ENCODE data around the gene C1orf122.

Gene C1orf122

DNA sequence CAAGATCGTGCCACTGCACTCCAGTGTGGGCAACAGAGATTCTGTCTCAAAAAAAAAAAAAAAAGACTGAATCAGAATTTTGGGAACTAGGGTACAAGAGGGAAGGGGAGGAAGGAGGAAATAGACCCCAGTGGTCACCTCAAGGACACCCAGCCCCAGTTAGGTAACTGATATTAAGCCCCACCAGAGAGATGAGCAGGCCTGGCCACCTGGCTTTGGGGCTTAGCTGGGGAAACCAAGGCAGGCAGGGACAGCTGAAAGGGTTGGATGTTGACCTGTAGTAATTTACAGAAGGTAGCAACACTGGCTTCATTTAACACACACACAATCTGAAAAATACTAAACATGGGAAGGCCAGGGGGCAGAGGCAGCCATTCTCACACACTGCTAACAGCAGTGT lies 5.2 kb upstream of the C1orf122 start:
- DNase-seq = no peak

DNA sequence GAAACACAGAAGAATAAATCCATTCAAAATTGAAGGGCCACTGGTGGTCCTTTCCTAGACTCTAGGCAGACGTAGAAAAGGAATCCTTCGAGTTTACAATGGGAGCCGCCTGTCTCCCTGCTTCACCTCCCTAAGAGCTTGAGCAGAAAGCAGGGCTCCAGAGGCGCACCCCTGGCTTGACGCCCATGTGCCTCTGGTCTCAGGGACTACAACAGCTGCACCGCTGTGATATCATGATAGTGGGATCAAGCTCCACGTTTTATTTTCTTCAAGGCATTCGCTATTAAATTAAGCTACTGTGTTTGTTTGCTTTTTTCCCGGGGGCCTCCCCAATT lies 403 bp upstream of the C1orf122 start:
- DNase-seq = no peak

DNA sequence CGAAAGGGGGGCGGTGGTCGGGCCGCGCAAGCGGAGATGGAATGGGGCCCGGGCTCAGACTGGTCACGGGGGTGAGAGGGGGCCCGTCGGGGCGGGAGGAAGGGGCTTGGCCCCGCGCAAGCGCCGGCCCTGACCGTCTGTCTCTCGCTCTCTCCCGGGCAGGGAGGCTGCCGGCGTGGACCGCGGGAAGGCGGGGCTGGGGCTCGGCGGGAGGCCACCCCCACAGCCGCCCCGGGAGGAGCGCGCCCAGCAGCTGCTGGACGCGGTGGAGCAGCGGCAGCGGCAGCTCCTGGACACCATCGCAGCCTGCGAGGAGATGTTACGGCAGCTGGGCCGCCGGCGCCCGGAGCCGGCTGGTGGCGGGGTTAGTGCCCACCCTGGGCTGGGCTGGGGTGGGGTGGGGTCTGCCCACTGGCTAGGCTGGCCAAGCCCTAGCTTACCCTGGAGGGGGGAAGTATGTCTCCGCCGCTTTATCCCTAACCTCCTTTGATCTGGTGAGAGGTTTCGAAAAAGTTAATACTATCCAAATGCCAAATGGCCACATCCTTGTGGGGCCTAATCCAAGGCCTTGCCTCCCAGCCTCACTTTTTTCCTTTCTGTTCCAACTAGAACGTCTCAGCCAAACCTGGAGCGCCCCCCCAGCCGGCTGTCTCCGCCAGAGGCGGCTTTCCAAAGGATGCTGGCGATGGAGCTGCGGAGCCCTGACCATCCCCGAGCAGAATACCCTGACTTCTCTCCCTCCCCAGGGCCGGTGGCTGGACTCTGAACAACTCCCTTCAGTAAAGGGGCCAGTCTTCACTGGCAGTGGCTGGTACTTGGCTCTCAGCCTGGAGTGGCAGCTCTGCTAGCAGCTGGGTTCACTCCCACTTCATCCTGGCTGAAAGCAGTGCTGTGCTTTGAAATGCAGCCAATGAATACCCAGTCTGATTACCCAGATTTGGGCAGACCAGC lies 1.1 kb downstream of the C1orf122 start:
- DNase-seq = peak; percentile 74

DNA sequence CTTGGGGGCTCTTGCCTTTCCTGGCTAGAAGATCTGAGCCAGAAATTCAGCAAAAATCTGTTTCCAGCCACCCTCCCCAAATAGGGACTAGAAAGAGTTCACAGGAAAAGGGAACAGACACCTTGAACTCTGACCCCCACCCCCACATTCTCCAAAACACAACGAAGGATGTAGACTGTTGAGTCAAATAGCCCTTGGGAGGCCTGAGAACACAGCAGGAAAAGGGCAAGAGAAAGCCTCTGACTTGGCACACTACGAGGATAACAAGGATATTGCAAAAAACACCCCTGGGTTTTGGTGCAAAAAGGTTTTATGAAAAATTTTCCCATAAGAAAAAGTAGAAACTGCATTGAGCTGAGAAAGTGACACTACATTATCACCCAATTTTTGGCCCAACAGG lies 2.4 kb downstream of the C1orf122 start:
- DNase-seq = no peak

DNA sequence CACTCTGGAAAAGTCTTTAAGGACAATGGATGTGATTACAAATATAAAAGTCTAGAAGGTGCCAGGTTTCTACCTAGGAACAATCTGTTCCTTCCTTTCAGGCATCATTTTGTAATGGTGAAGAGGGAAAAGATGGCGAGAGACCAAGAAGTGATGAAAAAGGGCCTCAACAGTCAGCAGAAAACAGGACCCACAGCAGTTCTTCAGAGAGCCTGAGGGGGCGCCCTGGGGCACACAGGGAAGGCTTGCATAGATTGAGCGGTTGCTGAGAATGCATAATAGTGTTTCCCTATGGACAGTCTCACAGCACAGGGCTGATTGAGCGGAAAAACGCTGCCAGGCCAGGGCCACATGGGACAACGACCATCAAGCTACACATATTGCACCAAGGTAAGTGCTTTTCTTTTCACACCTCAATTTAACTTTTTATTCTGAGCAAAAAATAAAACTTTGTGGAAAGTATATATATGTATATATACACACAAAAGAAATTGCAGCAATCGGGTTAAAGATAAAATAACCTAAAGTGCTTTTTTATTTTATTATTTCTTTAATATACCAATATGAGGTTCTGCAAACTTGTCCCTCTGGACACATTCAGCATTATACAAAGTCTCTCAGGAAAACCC lies 3.6 kb downstream of the C1orf122 start:
- peak; percentile 68 for DNase-seq

DNA sequence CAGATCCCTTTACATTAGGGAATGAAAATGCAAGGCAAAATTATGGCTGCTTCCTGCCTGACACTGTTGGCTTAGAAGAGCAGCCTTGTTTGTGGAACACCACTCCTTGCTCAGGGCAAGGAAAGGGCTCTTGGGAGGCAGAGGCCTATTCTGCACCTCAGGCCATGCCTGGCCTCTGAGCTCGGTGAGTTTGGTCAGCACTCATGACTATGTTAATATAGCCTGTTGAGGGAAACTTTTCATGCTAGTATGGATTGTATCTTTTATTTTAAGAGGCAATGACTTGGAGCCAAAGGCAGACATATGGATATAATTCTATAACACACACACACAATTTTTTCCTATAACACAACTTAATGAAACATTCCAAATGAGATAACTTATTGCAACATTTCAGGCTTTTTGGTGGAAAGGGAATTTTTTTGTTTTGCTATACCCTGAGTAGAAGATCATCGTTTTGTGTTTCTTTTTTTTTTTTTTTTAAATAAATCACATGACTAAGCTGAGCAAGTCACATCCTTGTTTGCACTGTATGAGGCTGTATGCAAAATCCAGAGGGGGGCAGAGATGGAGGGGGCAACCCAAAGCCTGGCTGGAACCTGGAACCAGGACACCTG lies 6.0 kb downstream of the C1orf122 start:
- DNase-seq = no peak

DNA sequence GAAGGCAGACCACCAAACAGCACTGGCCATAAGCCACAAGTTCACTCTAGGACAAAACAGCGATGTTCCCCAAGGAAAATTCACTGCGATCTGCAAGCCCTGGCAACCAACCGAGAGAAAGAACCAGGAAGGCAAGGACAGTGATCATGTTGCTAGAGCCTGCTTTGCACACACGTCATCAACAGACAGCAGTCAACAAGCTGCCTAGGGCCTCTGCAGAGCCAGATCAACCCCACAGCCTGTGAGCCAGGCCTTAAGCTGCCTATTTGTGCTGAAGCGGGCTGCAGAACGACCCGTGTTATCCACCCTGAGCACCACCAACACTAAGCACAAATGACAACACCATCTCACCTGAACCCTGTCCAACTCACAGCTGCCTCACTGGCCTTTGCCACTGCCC lies 6.7 kb downstream of the C1orf122 start:
- DNase-seq = no peak

DNA sequence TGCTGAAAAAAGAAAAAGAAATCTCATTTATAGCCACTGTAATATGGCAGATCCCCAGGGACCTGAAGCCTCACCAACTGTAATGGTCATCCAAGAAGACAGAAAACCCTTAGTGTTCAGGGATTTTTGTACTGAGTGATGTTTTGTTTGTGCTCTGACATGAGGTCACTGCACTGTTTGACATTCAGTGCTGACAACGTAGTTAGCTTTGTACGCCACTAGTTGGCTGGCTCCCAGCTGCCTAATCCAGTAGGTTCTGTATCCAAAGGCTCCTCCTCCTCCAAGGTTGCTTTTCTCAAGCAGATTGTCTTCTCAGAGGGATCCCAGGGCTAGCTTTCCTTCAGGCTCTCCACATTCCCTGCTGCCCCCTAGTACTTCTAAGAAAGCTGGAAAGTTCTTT lies 9.9 kb downstream of the C1orf122 start:
- no peak for DNase-seq

DNA sequence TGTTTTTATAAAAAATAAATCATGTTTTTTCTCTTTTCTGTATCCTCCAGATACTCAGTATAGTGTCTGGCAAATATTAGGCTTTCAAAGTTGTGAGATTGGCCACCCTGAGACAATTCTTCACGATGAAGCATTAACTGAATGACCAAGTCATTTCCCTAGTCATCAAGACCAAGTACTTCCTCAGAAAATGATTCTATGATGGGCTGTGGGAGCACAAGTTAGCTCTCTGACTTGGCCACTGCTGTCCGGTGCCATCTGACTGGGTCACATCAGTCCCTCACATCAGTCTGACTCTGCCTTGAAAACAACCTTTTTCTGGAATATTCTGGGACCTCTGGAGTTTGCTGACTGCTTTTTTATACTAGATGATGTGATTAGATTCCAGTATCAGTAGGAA lies 13.9 kb downstream of the C1orf122 start:
- DNase-seq = no peak

DNA sequence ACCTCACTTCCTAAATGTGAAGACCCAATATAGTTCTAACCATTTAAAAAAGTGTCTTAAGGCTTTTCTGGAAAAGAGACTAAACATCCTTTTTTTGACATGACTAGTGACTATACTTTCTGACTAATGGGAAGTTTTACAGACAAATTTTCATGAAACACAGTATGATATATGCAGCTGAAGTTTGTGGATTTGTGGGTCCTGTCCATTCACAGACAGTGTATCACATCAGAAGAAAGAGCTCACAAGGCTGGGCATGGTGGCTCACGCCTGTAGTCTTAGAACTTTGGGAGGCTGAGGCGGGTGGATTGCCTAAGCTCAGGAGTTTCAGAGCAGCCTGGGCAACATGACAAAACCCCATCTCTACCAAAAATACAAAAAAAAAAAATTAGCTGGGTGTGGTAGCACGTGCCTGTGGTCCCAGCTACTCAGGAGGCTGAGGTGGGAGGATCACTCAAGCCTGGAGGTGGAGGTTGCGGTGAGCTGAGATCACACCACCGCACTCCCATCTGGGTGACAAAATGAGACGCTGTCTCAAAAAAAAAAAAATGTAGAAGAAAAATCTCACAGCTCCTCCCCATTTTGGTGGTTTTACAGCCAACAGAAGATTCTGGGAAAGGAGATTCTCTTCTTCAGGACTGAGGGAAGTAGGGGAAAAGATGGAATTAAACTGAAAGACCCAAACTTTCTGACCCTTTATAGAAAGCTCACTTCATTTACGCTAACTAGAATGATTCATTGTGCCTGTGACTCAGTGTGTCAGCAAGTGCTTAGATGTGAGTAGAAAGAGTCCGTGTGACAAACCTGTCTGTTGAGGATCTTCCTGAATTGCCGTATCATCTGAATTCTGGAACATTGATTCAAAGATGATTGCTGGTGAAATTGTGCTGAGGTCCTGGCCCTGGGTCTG lies 15.6 kb downstream of the C1orf122 start:
- no peak for DNase-seq

DNA sequence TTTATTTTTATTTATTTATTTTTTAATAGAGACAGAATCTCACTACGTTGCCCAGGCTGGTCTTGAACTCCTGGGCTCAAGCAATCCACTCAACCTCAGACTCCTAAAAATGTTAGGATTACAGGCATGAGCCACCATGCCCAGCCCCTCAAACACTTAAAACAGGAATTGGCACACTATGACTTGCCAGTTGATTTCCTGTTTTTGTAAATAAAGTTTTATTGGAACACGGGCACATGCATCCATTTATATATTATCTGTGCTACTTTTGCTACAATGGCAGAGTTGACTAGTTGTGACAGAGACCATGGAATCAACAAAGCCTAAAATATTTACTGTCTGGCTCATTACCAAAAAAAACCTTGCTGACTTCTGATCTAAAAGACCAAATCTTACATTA lies 16.4 kb downstream of the C1orf122 start:
- DNase-seq = no peak

DNA sequence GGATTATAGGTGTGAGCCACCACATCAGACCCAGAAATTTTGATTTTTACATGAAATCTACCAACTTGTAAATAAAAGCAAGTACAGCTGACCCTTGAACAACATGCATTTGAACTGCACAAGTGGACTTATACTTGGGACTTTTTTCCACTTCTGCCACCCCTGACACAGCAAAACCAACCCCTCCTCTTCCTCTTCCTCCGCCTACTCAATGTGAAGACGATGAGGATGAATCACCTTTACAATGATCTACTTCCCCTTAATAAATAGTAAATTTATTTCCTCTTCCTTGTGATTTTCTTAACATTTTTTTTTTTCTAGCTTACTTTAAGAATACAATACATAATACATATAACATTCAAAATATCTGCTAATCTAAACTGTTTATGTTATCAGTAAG lies 17.9 kb downstream of the C1orf122 start:
- DNase-seq = no peak

DNA sequence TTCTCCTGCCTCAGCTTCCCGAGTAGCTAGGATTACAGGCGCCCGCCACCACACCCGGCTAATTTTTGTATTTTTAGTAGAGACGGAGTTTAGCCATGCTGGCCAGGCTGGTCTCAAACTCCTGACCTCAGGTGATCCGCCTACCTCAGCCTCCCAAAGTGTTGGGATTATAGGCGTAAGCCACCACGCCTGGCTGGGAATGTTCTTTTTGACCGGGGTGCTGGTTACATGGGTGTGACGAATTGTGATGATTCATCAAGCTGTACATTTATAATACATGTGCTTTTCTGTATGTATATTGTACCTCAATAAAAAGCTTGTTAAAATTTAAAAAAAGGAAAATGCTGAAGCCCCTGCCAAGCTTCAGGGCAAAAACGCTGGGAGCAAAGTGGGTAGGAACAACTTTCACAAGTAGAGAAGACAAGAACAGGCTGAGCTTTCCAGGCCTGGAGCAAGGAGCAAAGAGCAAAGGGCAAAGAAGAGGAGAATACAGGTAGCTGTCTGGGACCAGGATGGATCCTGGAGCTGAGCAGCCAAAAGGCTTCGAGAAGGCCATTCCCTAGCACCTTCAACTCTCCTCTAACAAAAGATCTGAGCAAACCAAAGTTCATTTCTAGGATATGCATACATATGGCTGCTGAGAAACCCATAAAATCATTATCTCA lies 21.0 kb downstream of the C1orf122 start:
- no peak for DNase-seq

DNA sequence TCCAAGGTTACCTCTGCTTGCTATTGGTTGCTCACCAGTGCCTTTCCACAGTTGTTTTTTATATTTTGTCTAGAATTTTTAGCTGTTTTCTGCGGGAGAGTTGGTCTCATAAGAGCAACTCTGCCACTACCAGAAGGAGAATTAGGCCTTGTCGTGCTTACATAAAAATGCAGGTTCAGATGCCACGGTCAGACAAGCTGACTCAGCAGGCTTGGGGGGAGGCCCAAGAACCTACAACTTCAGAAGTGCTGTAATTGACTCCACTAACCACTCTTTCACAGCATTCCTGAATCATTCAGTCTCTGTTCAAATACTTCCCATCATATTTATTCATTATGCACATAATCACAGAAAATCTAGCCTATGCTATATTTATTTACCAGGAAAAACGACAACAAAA lies 23.5 kb downstream of the C1orf122 start:
- DNase-seq = no peak

DNA sequence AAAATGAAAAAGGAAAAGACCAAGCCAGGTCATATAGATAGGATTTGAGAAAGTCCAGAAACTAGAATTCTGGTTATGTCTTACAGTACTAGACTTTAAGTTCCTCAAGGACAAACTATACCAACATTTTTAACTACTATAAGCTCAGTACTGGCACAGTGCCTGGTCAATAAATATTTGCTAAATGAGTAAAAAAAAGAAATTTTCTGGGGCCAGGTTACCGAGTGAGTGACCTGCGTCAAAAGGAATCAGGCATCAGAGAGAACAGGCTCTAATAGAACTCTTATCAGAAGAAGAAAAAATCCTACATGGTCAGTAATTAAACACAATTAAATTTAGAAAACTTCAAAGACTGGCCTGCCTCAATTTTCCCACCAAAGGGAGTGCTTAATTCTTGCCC lies 24.2 kb downstream of the C1orf122 start:
- no peak for DNase-seq

DNA sequence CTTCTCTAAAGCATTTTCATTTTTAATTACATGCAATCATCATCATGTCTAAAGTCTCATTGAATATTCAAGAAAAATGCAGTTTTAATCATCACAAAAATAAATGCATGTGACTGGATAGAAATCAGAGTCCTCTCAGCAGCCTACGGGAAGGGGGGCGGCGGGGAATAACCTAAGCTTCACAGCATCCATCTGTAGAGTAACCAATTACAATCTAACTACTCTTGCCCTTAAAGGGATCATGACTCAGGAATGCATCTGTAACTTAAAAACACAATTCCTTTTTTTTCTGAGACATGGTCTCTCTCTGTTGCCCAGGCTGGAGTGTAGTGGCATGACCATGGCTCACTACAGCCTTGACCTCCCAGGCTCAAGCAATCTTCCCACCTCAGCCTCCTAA lies 29.2 kb downstream of the C1orf122 start:
- DNase-seq = no peak

DNA sequence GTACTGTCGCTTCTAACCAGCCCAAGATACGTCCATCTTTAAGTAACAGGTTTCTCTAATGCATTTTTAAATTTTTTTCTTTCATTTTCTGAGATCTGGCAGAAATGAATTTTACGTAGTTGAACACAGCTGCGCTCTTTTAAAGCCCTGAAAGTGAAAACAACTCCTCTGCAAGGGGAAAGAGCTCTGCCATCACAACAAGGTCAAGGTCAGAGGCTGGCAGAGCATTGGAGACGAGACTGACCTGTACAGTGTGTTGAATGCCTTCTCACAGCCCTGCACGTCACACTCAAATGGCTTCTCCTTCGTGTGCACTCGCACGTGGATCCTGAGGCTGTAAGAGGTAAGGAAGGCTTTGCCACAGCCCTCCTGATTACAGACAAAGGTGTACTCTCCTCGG lies 32.1 kb downstream of the C1orf122 start:
- DNase-seq = no peak

DNA sequence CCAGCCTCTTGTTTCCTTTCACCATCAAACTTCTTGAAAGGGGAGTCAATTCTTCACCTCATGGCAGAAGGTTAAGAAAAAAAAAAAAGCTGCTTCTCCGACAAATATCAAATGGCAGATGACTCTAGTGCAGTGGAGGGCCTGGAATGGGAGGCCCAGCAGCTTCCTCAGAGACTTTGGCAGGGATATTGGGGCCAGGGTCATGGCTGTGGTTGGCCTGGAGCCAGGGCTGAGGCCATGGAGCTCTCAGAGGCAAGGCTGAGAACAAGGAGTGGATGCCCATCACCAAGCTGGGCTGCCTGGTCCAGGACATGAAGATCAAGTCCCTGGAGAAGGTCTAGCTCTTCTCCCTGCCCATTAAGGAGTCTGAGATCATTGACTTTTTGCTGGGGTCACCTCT lies 33.1 kb downstream of the C1orf122 start:
- DNase-seq = no peak

DNA sequence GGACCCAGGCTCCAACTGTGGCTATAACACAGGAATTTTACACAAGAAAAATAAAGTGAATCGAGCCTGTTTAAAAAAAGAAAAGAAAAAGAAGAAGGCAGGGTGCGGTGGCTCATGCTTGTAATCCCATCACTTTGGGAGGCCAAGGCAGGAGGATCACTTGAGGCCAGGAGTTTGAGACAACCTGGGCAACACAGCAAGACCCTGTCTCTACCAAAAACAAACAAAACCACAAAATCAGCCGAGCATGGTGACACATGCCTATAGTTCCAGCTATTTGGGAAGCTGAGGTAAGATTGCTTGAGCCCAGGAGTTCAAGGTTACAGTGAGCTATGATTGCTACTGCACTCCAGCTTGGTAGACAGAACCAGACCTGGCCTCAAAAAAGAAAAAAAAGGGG lies 34.1 kb downstream of the C1orf122 start:
- DNase-seq = no peak

DNA sequence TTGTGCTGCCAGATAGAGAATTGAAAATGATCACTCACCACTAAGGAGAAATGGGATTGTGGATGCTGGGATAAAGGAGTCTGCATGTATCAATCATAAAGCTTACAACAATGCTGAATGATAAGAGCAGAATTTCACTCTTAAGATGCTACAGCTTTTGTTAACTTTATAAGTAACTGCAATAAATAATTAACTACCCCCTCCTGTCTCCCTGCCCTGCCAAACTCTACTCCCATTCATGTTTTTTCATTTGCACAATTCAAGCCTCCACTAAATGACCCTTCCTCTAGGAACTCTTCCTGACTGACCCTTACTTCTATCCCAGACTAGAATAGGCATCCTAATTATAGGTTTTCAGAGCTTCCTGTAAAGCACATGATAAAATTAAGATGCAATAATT lies 36.9 kb downstream of the C1orf122 start:
- DNase-seq = no peak

DNA sequence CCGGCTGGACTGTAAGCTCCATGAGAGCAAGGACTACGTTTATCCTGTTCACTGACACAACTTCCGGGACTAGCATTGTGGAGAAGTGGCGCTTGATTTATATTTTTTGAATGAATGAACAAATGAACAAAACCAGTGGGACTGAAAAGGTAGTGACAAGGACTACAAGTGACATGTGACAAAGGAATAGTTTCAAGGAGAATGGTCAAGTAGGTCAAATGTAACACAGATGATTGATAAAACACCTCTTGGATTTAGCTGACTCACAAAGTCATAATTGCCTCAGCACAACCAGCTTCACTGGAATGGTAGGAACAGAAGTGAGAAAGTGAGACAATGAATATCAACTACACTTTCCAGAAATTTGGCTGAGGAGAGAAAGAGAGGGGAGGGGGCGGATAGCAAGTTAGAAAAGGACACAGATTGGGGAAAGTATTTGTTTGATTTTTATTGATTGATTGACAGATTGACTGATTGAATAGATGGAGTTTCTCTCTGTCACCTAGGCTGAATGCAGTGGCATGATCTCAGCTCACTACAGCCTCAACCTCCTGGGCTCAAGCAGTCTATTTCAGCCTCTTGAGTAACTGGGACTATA lies 37.6 kb downstream of the C1orf122 start:
- no peak for DNase-seq

DNA sequence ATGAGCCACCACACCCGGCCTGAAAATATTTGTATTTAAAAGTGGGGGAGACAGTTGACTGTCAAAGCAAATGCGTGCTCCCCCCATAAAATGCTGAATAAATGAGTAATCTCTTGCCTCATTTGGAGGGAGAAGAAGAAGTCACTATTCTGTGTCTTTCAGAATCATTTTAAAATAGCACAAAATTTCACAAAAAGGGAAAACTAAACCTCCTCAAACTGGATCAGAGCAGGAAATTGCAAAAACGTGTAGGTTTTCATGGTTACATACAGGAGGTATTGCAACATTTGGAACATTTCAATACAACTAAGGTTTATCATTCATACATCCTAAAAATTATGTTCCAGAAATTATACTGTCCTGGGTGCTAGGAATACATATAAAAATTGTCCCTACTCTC lies 38.2 kb downstream of the C1orf122 start:
- DNase-seq = no peak
